GM19455 (cell line): ENCODE data around the gene LPO.

ENCODE experiments used
- ATAC-seq: cut with Tn5 transposase; IDR thresholded peaks from one replicate; pipeline ENCODE4 v1.9.1; 2021; ENCODE audit not compliant: unreplicated experiment

LPO gene

DNA sequence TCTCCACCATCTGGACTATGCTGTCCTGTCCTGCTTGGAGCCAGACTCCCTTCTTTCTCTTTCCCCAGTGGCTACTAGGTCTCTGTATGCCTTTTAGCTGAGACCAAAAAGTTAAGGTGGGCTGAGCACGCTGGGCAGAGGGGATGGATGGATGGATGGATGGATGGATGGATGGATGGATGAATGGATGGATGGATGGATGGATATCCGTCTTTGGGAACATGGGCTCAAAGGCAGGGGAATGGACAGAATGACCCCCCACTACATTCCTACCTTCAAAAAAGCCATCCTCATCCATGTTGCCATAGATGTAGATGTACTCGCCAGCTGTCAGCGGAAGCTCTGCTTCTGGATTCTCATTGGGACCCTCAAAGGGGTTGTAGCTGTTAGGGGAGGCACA lies 77.4 kb downstream of the LPO start:
- ATAC-seq = no peak

DNA sequence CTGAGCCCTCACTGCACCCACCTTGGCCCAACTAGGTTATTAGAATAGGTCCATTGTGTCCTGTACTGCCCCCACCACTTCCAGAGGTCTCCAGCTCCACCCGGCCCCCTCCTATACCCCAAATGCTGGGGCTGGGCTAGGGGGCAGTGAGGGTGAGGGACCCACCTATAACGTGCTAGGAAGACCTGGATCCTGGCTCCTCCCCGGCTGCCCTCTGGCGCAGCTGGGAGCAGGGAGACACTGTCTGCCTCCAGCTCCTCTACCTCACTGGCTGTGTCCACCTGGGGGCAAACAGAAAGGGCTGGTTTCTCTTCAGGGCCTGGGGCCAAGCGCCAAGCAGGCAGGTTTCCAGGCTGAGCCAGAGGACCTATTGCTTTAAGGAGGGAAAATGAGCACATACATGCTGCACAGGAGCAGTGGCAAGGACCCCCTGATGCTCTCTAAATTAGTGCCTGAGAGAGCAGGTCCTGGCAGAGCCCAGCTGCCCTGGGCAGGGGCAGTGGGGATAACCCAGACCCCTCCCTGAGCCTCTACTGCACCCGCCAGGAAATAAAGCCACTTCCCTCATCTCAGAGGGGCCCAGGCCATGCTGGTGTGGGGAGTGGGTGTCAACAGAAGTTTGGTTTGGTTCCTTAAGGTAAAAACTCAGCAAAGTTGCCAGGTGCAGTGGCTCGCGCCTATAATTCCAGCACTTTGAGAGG lies 78.0 kb downstream of the LPO start:
- no peak for ATAC-seq

DNA sequence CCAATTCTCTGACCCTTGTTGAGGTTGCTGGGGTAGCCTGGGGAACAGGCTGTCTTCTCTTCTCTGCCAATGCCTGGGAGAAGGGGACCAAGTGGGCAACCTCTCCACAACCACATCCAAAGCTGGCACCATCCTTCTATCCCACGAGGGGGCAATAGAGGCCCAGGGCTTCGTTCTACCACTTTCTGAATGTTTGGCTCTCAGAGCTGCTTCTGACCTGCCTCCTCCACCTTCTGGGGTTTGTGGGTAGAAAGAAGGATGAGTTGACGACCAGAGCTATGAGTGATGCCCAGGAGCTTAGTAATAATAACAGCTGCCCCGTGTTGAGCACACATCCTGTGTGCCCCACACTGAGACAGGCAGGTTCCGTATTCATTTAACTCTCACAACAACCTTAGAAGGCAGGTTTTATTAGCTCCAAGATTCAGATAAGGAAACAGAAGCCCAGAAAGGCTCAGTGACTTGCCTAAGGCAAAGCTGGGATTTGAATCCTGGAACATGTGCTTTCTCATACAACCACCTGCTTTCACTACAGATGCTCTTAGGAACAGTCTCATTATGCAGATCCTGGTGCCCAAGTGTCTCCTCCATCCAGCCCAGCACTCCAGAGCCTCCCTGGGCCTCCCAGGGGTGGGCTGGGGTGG lies 79.2 kb downstream of the LPO start:
- ATAC-seq = no peak

DNA sequence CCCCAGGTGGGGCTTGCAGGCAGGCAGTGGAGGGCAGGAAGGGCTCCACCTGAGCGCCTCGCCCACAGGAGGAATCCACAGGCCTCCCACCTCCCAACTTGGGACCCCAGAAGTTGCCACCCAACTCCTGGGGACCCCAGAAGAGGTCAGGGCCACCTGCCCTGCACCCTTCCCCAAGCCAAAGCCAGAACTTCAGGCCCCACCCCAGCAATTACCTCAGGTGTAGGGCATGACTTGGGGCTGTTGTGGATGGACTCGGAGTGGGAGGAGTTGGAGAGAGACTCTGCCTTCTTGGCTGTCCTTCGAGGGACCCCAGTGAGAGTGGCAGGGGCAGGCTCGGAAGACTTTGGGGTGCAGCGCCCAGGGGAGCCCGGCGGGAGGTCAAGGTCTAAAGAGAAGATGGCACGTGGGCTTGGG lies 79.7 kb downstream of the LPO start:
- no peak for ATAC-seq
